GM12878 (cell line): ENCODE measurements around the gene PRPF40B. TPM values are rescaled to one million over a fixed set of nuclear protein-coding genes. Genes with fewer than 3 reads are reported as not detected.

Source experiments
- CHD1 ChIP-seq: IDR thresholded peaks from 2 replicates; pipeline ENCODE4 v1.6.1; 2012; ENCODE audit warnings: low read depth, low read length, improper control_type of control experiment
- CREM ChIP-seq: IDR thresholded peaks from 2 replicates; pipeline ENCODE4 v1.6.1; 2014; ENCODE audit warnings: antibody characterized with exemption, low read depth
- DPF2 ChIP-seq: fragments of 450-650 bp; IDR thresholded peaks from 2 replicates; pipeline ENCODE4 v1.6.1; 2017; ENCODE audit warnings: mild to moderate bottlenecking
- FOXK2 ChIP-seq: fragments of 450-650 bp; IDR thresholded peaks from 2 replicates; pipeline ENCODE4 v1.6.1; 2017; ENCODE audit warnings: mild to moderate bottlenecking, moderate library complexity
- FOXM1 ChIP-seq: IDR thresholded peaks from 2 replicates; pipeline ENCODE4 v1.6.1; 2012; ENCODE audit warnings: low read depth, mild to moderate bottlenecking, inconsistent platforms, low read length, moderate library complexity
- IKZF2 ChIP-seq, 2 experiments: fragments of 450-650 bp; IDR thresholded peaks; 2 replicates each; pipeline ENCODE4 v1.6.1; 2017; ENCODE audit warnings: mild to moderate bottlenecking in 2 of 2, moderate library complexity in 2 of 2
- KDM1A ChIP-seq: fragments of 200-600 bp; sonication (generic); IDR thresholded peaks from 2 replicates; pipeline ENCODE4 v1.6.1; 2016; ENCODE audit warnings: borderline replicate concordance
- PAX5 ChIP-seq: IDR thresholded peaks from 2 replicates; pipeline ENCODE4 v1.6.1; 2011; ENCODE audit warnings: low read depth, low read length, borderline replicate concordance
- POLR2A ChIP-seq: IDR thresholded peaks from 2 replicates; pipeline ENCODE4 v1.6.1; 2011; ENCODE audit warnings: low read depth, mild to moderate bottlenecking, low read length
- RUNX3 ChIP-seq: IDR thresholded peaks from 2 replicates; pipeline ENCODE4 v1.6.1; 2012; ENCODE audit warnings: low read length, inconsistent platforms
- TARDBP ChIP-seq: IDR thresholded peaks from 2 replicates; pipeline ENCODE4 v1.6.1; 2016; ENCODE audit warnings: borderline replicate concordance
- polyA plus RNA-seq, 11 experiments: library from polyadenylated mRNA; depleted of rRNA in 4 of 11; unstranded in 6 of 11; stranded (reverse) in 5 of 11; fragments of >200 nt; fragmentation: Nextera tagmentation in 4 of 11; fragmentation: Illumina TruSeq in 1 of 11; extraction: Ambion mirVana in 4 of 11; extraction: Trizol in 1 of 11; gene quantifications; 1 replicate in 1 of 11; 2 replicates in 10 of 11; pipeline versions ENCODE4 v1.2.1 to v1.2.3, GENCODE V29; 2011 to 2016; ENCODE audit warnings: inconsistent platforms in 2 of 11, missing spikeins in 2 of 11, low read depth in 1 of 11
- total RNA-seq, 4 experiments: library from RNA; depleted of rRNA in 3 of 4; stranded (reverse); fragments of >200 nt in 3 of 4; fragmentation: Illumina TruSeq in 1 of 4; extraction: Trizol in 1 of 4; gene quantifications; 2 replicates each; pipeline versions ENCODE4 v1.2.1 to v1.2.3, GENCODE V29; 2013 to 2021
- TF ChIP-seq, protein P1 (sequence below): IDR thresholded peaks from 2 replicates; pipeline ENCODE4 v1.6.1; 2012; ENCODE audit warnings: improper control_type of control experiment, low read depth, low read length; ENCODE audit not compliant: insufficient replicate concordance

The PRPF40B gene
- total and polyA plus RNA-seq, 10 of the 15 experiments (the other 5 are each of a cell fraction or from before 2014, with no cell fraction given) = 0.31 to 17.9 (median 7.3) TPM

DNA sequence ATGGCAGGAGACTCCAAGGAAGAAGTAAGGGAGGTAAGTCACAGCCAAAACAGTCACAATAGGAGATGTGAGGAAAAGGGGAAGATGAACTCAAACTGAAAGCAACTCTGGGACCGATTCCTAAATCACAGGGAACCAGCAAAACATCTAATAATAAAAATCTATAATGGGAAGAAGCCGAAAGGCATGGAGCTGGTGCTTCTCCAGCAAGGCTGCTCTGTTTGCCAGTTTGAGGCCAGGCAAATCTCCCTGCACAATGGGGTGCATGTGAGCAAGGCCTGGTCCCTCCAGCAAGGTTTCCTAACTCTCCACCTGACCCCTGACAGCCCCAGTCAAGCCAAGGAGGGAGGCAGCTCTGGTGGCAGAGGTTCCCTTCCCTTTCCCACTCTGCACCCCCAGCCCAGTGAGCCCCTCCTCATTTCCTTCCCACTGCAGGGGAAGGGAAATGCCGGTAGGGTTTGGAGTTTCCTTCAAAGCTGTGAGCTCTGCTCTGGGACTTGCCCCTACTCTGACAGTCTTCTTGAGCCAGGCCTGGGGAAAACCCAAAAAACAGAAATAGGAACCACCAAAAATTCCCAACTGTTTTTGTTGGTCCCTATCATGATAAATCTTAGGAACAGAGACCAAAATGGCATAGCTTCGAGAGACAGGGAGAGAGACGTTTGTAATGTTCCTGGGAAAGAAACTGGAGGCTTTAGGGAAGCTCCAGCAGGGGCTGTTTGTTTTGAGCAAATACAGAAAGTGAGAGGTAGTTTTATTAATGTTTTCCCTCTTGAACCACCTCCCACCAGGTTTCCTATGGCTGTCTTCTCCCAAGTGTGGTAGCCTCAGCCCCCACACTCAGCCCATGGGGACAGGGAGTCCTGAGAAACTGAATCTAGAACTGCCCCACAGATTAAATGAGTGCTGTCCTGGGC, 49.2 kb downstream of the PRPF40B start (continued):
- TF ChIP-seq, protein P1, sequence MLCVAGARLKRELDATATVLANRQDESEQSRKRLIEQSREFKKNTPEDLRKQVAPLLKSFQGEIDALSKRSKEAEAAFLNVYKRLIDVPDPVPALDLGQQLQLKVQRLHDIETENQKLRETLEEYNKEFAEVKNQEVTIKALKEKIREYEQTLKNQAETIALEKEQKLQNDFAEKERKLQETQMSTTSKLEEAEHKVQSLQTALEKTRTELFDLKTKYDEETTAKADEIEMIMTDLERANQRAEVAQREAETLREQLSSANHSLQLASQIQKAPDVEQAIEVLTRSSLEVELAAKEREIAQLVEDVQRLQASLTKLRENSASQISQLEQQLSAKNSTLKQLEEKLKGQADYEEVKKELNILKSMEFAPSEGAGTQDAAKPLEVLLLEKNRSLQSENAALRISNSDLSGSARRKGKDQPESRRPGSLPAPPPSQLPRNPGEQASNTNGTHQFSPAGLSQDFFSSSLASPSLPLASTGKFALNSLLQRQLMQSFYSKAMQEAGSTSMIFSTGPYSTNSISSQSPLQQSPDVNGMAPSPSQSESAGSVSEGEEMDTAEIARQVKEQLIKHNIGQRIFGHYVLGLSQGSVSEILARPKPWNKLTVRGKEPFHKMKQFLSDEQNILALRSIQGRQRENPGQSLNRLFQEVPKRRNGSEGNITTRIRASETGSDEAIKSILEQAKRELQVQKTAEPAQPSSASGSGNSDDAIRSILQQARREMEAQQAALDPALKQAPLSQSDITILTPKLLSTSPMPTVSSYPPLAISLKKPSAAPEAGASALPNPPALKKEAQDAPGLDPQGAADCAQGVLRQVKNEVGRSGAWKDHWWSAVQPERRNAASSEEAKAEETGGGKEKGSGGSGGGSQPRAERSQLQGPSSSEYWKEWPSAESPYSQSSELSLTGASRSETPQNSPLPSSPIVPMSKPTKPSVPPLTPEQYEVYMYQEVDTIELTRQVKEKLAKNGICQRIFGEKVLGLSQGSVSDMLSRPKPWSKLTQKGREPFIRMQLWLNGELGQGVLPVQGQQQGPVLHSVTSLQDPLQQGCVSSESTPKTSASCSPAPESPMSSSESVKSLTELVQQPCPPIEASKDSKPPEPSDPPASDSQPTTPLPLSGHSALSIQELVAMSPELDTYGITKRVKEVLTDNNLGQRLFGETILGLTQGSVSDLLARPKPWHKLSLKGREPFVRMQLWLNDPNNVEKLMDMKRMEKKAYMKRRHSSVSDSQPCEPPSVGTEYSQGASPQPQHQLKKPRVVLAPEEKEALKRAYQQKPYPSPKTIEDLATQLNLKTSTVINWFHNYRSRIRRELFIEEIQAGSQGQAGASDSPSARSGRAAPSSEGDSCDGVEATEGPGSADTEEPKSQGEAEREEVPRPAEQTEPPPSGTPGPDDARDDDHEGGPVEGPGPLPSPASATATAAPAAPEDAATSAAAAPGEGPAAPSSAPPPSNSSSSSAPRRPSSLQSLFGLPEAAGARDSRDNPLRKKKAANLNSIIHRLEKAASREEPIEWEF = no peak
- no peak for TF ChIP-seq FOXK2
- no peak for TF ChIP-seq PAX5
- no peak for TF ChIP-seq CREM
- 0 out of 2 replicates have a peak, but pooled peaks have one; percentile 11 for TF ChIP-seq DPF2
- no peak for TF ChIP-seq TARDBP
- no peak for TF ChIP-seq KDM1A
- TF ChIP-seq POLR2A = 0 out of 2 replicates have a peak, but pooled peaks have one; percentile 17
- peak; percentile 26; the same call in 1 of the 2 replicates for TF ChIP-seq FOXM1
- 0 out of 2 replicates have a peak, but pooled peaks have one; percentile 41 for TF ChIP-seq RUNX3
- TF ChIP-seq IKZF2 (IDR thresholded peaks at IDR 0.05) = peak; percentile 71 to 76
- no peak for TF ChIP-seq CHD1
